ENCODE results near the gene PIK3CA. TPM values are rescaled to one million over a fixed set of nuclear protein-coding genes. Genes with fewer than 3 reads are reported as not detected.

PIK3CA gene
- total RNA-seq, 1 donor from 2014 or later: 24.5 TPM

- Mint-ChIP-seq H3K4me3 (no peak overlapping the region), H3K27me3 (ENCODE audit: insufficient read depth, low read depth) (no peaks in the 10 kb centered on the region), H3K4me1 (peaks cover 5% of the 10 kb centered on the region), H3K27ac (no peak overlapping the region), H3K36me3 (peaks cover 3% of the 10 kb centered on the region), H3K9me3 (peaks cover 16% of the 10 kb centered on the region)
- Histone ChIP-seq H3K27ac (no peak overlapping the region), H3K4me3 (peak overlapping the region; percentile 4), H3K27me3 (no peaks in the 10 kb centered on the region), H3K4me1 (peaks cover 22% of the 10 kb centered on the region), H2AFZ (replicated peaks) (no peak overlapping the region), H3K36me3 (no peaks in the 10 kb centered on the region), H4K20me1 (ENCODE audit: low read depth) (peaks cover 10% of the 10 kb centered on the region), H3K4me2 (peak overlapping the region; percentile 53), H3K79me2 (ENCODE audit: low read depth) (peaks cover 65% of the 10 kb centered on the region), H3F3A (ENCODE audit: low read depth) (no peaks in the 10 kb centered on the region), H3K9ac (no peak overlapping the region), H3K9me3 (ENCODE audit: low read depth) (peaks cover 7% of the 10 kb centered on the region)
- TF ChIP-seq EZH2phosphoT487 (IDR thresholded peaks at IDR 0.05) (no peak), EZH2 (IDR thresholded peaks at IDR 0.05) (no peak), CTCF (IDR thresholded peaks at IDR 0.05) (no peak)
- peak; percentile 17 for DNase-seq (ENCODE audit: low spot score)
Measured at GRCh38 chr3:179174898-179175297, 26.7 kb downstream of the PIK3CA start.

- Mint-ChIP-seq H3K4me1 (peaks cover 5% of the 10 kb centered on the region), H3K4me3 (no peak overlapping the region), H3K27ac (no peak overlapping the region), H3K27me3 (ENCODE audit: insufficient read depth, low read depth) (no peaks in the 10 kb centered on the region), H3K36me3 (peaks cover 2% of the 10 kb centered on the region), H3K9me3 (peaks cover 15% of the 10 kb centered on the region)
- peak overlapping the region; percentile 4 for H3K4me3 ChIP-seq
- H4K20me1 ChIP-seq (ENCODE audit: low read depth): peaks cover 15% of the 10 kb centered on the region
- H3K79me2 ChIP-seq (ENCODE audit: low read depth): peaks cover 65% of the 10 kb centered on the region
- H3K9ac ChIP-seq: no peak overlapping the region
- no peak overlapping the region for H3K27ac ChIP-seq
- no peaks in the 10 kb centered on the region for H3K36me3 ChIP-seq
- peaks cover 7% of the 10 kb centered on the region for H3K9me3 ChIP-seq (ENCODE audit: low read depth)
- TF ChIP-seq EZH2phosphoT487 (IDR thresholded peaks at IDR 0.05): no peak
- TF ChIP-seq CTCF (IDR thresholded peaks at IDR 0.05): no peak
- TF ChIP-seq EZH2 (IDR thresholded peaks at IDR 0.05): no peak
- peak; percentile 24 for DNase-seq (ENCODE audit: low spot score)
- peak overlapping the region; percentile 53 for H3K4me2 ChIP-seq
- no peak overlapping the region for H2AFZ ChIP-seq (replicated peaks)
- H3F3A ChIP-seq (ENCODE audit: low read depth): no peaks in the 10 kb centered on the region
- no peaks in the 10 kb centered on the region for H3K27me3 ChIP-seq
- H3K4me1 ChIP-seq: peaks cover 24% of the 10 kb centered on the region
Measured at GRCh38 chr3:179175358-179175757, 27.2 kb downstream of the PIK3CA start.

GRCh38 chr3:179177611-179178010, 29.5 kb downstream of the PIK3CA start:
- Histone ChIP-seq H3F3A (ENCODE audit: low read depth) (no peaks in the 10 kb centered on the region), H2AFZ (replicated peaks) (no peak overlapping the region), H3K9ac (no peak overlapping the region), H3K27ac (no peak overlapping the region), H4K20me1 (ENCODE audit: low read depth) (peaks cover 30% of the 10 kb centered on the region), H3K4me1 (peaks cover 32% of the 10 kb centered on the region), H3K27me3 (no peaks in the 10 kb centered on the region), H3K4me2 (no peak overlapping the region), H3K79me2 (ENCODE audit: low read depth) (peaks cover 73% of the 10 kb centered on the region), H3K36me3 (no peaks in the 10 kb centered on the region), H3K4me3 (no peak overlapping the region), H3K9me3 (ENCODE audit: low read depth) (no peaks in the 10 kb centered on the region)
- H3K36me3 Mint-ChIP-seq: no peaks in the 10 kb centered on the region
- no peaks in the 10 kb centered on the region for H3K27me3 Mint-ChIP-seq (ENCODE audit: insufficient read depth, low read depth)
- peaks cover 8% of the 10 kb centered on the region for H3K4me1 Mint-ChIP-seq
- TF ChIP-seq EZH2phosphoT487 (IDR thresholded peaks at IDR 0.05) (no peak), EZH2 (IDR thresholded peaks at IDR 0.05) (no peak), CTCF (IDR thresholded peaks at IDR 0.05) (no peak)
- H3K9me3 Mint-ChIP-seq: peaks cover 3% of the 10 kb centered on the region
- no peak overlapping the region for H3K27ac Mint-ChIP-seq
- no peak overlapping the region for H3K4me3 Mint-ChIP-seq
- DNase-seq (ENCODE audit: low spot score): no peak
